NK-92 (cell line): ENCODE results near the gene USP46.

Experiments used
- DNase-seq: peaks from one replicate; lab custom pipeline; 2025; ENCODE audit not compliant: unreplicated experiment; lab: John Stamatoyannopoulos, UW

Gene USP46

DNA sequence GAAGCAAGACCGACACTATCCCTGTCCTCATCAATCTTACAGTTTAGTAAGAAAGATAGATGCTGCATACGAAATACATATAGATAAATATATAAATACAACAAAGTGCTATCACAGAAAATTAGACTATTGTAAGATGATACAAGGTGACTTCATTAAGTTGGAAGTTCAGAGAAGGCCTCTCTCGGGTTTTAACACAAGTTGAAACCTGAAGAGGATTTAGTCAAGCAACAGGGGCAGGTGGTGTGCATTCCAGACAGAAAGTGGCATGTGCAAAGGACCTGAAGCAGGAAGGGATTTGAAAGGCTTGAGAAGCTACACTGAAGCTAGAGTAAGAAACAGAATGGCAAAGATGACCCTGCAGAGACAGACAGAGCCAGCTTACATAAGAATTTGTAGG is 36.5 kb downstream of the USP46 start:
- DNase-seq = no peak

DNA sequence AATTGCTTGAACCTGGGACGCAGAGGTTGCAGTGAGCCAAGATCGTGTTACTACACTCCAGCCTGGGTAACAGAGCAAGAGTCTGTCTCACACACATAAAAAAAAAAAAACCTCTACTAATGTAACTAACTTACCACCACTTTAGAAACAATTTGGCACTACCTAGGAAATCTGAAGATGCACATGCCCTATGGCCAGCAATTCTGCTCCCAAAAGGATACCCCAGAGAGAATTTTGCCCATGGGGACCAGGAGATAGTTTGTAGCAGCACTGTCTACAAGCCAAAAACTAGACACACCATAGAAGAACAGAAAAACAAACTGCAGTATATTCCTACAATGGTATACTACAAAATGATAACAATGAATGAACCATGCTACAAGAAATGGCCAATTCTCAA is 37.5 kb downstream of the USP46 start:
- DNase-seq = no peak

DNA sequence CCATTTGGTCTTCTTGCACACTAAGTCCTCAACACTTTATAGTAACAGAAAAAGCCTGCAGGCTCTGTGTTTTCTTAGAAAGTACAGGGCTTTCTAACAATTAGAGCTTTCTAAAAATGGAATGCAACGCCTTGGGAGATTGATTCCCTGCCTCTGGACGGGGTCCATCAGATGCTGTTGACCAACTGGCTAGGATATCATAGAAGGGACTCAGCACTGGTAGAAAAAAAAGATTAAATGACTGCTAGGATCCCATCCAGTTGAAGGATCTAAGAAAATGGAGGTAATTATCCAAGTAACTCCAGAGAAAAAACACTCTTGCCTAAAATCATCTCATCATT is 39.5 kb downstream of the USP46 start:
- no peak for DNase-seq

- DNase-seq = no peak
Measured at GRCh38 chr4:52618795-52619590, 40.1 kb downstream of the USP46 start.

- DNase-seq = no peak
Measured at GRCh38 chr4:52617336-52618020, 41.6 kb downstream of the USP46 start.

- DNase-seq = no peak
Measured at GRCh38 chr4:52614241-52614640, 44.9 kb downstream of the USP46 start.

DNA sequence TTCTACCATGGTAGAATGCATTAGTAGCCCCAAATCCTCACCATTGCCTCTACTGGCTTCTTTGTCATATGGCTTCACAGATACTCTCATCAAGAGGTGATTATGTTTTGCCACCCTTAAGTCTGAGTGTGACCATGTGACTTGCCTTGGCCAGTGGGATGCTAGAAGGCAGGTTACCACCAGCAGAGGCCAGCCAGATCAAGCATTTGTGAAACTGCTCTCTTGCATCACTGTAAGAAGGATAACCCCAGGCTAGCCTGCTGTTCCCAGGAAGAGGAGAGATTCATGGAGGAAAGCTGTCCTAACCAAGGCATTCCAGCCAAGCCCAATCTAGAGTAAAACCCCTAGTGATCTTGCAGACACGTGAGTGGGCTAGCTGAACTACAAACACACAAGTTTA is 46.8 kb downstream of the USP46 start:
- no peak for DNase-seq

GRCh38 chr4:52611030-52611555 is 48.0 kb downstream of the USP46 start:
- DNase-seq = no peak

DNA sequence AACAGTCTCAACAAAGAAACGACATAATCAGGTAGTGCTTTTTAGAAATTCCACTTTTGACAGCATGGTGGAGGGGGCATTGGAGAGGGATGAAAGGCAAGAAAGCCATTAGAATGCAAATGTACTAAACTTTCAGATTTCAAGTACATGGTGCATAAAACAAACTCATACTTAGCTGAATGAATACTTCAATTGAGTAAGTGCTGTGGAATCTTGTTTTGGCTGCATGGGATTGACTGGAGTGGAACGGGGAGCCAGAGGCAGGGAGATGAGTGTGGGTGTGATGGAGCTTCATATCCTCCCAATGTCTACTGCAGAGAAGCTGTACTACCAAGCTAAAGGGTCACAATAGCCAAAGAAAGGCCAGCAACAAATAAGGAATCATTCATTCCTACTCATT is 52.4 kb downstream of the USP46 start:
- no peak for DNase-seq

DNA sequence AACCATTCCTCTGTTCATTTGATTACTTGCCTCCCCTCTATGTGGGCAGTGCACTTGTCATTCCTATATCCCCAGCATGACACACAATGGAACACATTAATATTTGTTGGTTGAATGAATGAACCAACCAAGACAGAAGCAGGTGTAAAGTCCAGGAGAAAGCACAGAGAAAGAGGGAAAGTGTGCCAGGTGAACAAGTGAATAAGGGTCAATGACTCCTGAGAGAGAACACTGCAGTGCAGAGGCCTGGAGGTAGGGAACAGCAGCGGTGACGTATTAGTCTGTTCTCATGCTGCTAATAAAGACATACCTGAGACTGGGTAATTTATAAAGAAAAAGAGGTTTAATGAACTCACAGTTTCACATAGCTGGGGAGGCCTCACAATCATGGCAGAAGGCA is 53.1 kb downstream of the USP46 start:
- DNase-seq = no peak

GRCh38 chr4:52604215-52604614 is 54.9 kb downstream of the USP46 start:
- no peak for DNase-seq

DNA sequence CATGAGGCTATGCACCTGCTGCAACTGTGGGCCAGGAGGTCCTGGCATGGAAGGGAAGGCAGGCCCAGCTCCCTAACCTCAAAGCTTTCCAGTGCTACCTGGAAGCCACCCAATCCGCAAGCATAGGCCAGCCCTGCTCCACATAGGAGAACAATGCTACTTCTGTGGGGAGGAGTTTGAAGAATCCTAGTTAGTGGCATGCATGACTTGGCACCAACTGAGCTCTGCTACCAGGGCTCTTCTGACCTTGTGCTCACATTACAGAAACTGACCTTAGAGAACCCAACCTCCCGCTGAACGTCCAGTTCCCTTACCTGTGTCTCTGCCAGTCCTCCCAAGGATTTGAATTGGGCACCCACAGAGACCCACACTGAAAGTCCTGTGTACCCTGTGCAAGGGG is 58.8 kb downstream of the USP46 start:
- DNase-seq = no peak

GRCh38 chr4:52595001-52595400 is 64.1 kb downstream of the USP46 start:
- no peak for DNase-seq

- no peak for DNase-seq
Measured at GRCh38 chr4:52592287-52592686, 66.8 kb downstream of the USP46 start.

GRCh38 chr4:52588771-52589591 is 70.1 kb downstream of the USP46 start:
- no peak for DNase-seq

DNA sequence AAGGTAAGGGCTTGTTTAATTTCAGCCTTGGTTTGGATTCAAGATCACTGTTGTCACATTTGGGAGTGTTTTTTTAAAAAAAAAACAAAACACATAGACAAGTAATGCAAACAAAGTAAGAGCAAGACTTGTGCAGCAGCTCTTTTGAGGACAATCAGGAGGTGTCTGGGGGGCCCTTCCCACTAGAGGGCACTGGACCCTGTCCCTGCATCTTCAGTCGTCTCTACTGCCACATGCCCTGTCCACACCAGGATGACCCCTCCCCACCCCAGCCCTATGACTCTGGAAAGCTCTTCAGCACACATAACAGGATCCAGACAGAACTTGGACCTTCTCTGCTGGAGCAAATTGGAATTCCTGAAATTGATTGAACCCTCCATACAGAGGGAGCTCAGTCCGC is 71.0 kb downstream of the USP46 start:
- no peak for DNase-seq

- no peak for DNase-seq
Measured at GRCh38 chr4:52586069-52586468, 73.0 kb downstream of the USP46 start.

GRCh38 chr4:52585379-52585778 is 73.7 kb downstream of the USP46 start:
- no peak for DNase-seq

DNA sequence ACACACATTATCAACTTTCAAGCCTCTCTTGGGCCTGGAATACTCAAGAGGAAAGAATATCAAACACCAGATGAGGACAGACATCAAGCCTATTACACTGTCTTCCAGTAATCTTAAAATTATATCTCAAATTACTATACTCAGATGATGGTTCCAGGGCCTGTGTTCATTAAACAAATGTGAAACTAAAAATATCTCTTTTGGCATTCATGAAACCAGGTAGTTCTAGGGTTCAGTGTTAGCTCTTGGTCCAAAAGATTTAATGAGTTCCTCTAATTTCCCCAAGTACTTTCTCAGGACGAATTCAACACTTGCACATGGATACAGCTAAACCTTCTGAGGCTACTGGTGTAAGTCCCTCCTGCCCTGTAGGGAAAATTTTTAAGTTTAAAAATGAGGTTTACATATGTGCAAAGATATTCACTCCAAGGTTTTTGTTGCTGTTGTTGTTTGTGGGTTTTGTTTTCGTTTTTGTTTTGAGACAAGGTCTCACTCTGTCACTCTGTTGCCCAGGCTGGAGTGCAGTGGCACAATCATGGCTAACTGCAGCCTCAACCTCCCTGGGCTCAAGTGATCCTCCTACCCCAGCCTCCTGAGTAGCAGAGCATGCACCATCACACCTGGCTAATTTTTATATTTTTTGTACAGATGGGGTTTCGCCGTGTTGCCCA is 79.4 kb downstream of the USP46 start:
- DNase-seq = no peak

- DNase-seq = no peak
Measured at GRCh38 chr4:52578951-52579350, 80.2 kb downstream of the USP46 start.

- no peak for DNase-seq
Measured at GRCh38 chr4:52577624-52577962, 81.5 kb downstream of the USP46 start.
